ENCODE data around the gene DGKB.

DNA sequence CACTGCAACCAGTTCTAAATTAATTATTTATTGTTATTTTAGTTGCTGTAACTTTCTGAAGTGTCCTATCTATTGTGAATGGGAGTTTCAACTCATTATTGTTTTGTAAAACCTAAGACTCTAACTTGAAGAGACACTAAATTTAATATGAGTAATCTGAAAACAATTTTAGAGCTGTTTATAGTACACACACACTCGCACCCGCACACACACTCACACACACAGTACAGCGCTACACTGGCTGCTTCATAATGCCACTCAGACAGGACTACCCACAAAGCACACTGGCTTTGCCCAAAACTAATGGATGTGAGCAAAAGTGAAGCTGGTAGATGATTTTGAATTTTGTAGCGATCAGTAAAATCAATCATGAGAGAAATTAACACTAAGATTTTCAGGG is 674.2 kb downstream of the DGKB start:
- TF ChIP-seq, protein P1, sequence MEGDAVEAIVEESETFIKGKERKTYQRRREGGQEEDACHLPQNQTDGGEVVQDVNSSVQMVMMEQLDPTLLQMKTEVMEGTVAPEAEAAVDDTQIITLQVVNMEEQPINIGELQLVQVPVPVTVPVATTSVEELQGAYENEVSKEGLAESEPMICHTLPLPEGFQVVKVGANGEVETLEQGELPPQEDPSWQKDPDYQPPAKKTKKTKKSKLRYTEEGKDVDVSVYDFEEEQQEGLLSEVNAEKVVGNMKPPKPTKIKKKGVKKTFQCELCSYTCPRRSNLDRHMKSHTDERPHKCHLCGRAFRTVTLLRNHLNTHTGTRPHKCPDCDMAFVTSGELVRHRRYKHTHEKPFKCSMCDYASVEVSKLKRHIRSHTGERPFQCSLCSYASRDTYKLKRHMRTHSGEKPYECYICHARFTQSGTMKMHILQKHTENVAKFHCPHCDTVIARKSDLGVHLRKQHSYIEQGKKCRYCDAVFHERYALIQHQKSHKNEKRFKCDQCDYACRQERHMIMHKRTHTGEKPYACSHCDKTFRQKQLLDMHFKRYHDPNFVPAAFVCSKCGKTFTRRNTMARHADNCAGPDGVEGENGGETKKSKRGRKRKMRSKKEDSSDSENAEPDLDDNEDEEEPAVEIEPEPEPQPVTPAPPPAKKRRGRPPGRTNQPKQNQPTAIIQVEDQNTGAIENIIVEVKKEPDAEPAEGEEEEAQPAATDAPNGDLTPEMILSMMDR (IDR thresholded peaks at IDR 0.05 in 4 of 5, conservative IDR thresholded peaks at IDR 0.05 in 1 of 5), result no peak
- TF ChIP-seq POLR2A (IDR thresholded peaks at IDR 0.05), result no peak
